ENCODE measurements around the gene PPP6R2. TPM values are rescaled to one million over a fixed set of nuclear protein-coding genes. Genes with fewer than 3 reads are reported as not detected.

PPP6R2 gene
- total RNA-seq, 1 experiment from 2014 or later, result 42.6 TPM

DNA sequence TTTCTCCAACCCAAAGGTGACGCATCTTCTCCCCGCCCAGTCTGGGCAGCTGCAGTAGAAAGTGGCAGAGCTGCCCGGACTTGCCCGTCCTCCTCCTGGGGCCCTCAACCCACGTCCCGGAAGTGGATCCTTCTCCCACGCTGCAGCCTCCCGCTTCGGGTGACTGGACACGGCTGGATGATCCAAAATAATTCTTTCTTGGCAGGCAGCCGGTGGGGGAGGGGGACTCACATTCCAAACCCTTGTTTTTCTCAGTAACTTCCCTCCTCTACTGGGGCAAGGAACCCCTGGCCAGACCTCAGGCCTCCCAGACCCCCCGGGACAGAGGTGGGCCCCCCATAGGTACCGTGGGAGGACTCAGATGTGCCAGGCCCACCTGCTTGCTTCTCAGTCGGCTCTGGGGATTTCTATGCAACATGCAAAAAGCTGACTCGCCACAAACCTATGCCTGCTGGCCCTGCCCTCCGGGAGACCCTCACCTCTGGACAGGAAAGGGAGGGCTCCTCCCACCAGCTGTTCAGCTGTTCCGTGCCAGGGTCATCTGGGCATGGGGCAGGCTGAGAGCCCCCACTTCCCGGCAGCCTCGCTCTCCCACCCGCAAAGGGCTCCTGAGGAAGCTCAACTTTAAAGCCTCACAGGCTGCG is 37.1 kb upstream of the PPP6R2 start:
- Histone ChIP-seq H3K14ac (ENCODE audit: insufficient read depth, low read length) (no peak overlapping the region; the same call in 1 of the 2 replicates), H4K91ac (ENCODE audit: insufficient read length, low read depth, low read length) (no peak overlapping the region), H3K79me1 (ENCODE audit: insufficient read depth, low read depth, low read length, poor library complexity, severe bottlenecking) (no peaks in the 10 kb centered on the region), H2AFZ (ENCODE audit: low read length) (no peak overlapping the region), H3K23ac (ENCODE audit: insufficient read length, low read depth, low read length) (no peak overlapping the region), H2BK20ac (ENCODE audit: low read depth, low read length, poor library complexity, severe bottlenecking) (no peak overlapping the region), H3K9me3 (ENCODE audit: control insufficient read depth, low read depth, low read length) (no peaks in the 10 kb centered on the region), H2BK15ac (ENCODE audit: low read depth, low read length) (no peak overlapping the region), H4K5ac (ENCODE audit: insufficient read length, low read depth, low read length) (no peak overlapping the region), H2BK5ac (ENCODE audit: insufficient read length, low read length) (no peak overlapping the region), H3K56ac (ENCODE audit: insufficient read length, low read depth, low read length) (no peak overlapping the region), H3K79me2 (ENCODE audit: insufficient read depth, low read length) (no peaks in the 10 kb centered on the region), H2AK5ac (ENCODE audit: insufficient read length, low read length) (no peak overlapping the region), H2BK12ac (ENCODE audit: insufficient read length, low read depth, low read length) (no peak overlapping the region), H3T11ph (ENCODE audit: low read length) (no peak overlapping the region), H3K4me2 (ENCODE audit: insufficient read depth, insufficient read length, low read length) (peak overlapping the region; percentile 4), H3K23me2 (ENCODE audit: insufficient read length, low read depth, low read length, poor library complexity, severe bottlenecking) (peaks cover 5% of the 10 kb centered on the region), H3K18ac (ENCODE audit: insufficient read length, low read depth, low read length) (no peak overlapping the region), H4K8ac (replicated peaks; ENCODE audit: insufficient read length, low read depth, low read length) (no peak overlapping the region), H4K20me1 (ENCODE audit: control insufficient read depth, insufficient read depth, insufficient read length) (no peaks in the 10 kb centered on the region), H3K4me1 (ENCODE audit: insufficient read depth, low read length) (no peaks in the 10 kb centered on the region; the same call in 1 of the 2 replicates), H3K27ac (ENCODE audit: insufficient read length, low read depth, low read length) (no peak overlapping the region), H3K27me3 (ENCODE audit: insufficient read depth, low read length) (no peaks in the 10 kb centered on the region), H3K4ac (ENCODE audit: low read depth, low read length) (no peak overlapping the region), H3K9ac (ENCODE audit: extremely low read depth, insufficient read length, low read length) (no peak overlapping the region), H2BK120ac (ENCODE audit: low read depth, low read length, poor library complexity, severe bottlenecking) (no peak overlapping the region)
- no peak for DNase-seq
- peak overlapping the region; percentile 69 to 83 for H3K4me3 Mint-ChIP-seq
- H3K27ac Mint-ChIP-seq, result peak overlapping the region in 2 of 3 experiments; percentile 52 to 93; a peak in 4 of 7 replicates
- peaks cover 20 to 30% of the 10 kb centered on the region in 2 experiments for H3K4me1 Mint-ChIP-seq
- no peaks in the 10 kb centered on the region; a peak in 1 of 7 replicates for H3K36me3 Mint-ChIP-seq (ENCODE audit: insufficient read depth in 1 of 3, low read depth in 3 of 3)
- no CpG with 5 or more reads among the region's 21 CpGs for WGBS (ENCODE audit: extremely low coverage, insufficient read length, low lambda C conversion rate)
- peaks cover 4% of the 10 kb centered on the region for H3K27me3 Mint-ChIP-seq (ENCODE audit: low read depth)
- H3K9me3 Mint-ChIP-seq, result no peaks in the 10 kb centered on the region
- TF ChIP-seq, protein P1, sequence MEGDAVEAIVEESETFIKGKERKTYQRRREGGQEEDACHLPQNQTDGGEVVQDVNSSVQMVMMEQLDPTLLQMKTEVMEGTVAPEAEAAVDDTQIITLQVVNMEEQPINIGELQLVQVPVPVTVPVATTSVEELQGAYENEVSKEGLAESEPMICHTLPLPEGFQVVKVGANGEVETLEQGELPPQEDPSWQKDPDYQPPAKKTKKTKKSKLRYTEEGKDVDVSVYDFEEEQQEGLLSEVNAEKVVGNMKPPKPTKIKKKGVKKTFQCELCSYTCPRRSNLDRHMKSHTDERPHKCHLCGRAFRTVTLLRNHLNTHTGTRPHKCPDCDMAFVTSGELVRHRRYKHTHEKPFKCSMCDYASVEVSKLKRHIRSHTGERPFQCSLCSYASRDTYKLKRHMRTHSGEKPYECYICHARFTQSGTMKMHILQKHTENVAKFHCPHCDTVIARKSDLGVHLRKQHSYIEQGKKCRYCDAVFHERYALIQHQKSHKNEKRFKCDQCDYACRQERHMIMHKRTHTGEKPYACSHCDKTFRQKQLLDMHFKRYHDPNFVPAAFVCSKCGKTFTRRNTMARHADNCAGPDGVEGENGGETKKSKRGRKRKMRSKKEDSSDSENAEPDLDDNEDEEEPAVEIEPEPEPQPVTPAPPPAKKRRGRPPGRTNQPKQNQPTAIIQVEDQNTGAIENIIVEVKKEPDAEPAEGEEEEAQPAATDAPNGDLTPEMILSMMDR (conservative IDR thresholded peaks at IDR 0.05), result no peak

All from H9 (cell line).